Nephron progenitor cell (in vitro differentiated cells): ENCODE results near the gene MTG1.
A peak's percentile ranks its signal among the peaks of the same experiment; 100 is the strongest.

Experiments used
- DNase-seq: peaks from one replicate; pipeline ENCODE4 v3.0.0; 2021
- H3K27ac Mint-ChIP-seq: 2 replicates; pipeline ENCODE4 v1.8.0; 2021; ENCODE audit warnings: mild to moderate bottlenecking, moderate library complexity, mixed read lengths
- H3K27me3 Mint-ChIP-seq: 2 replicates; pipeline ENCODE4 v1.8.0; 2021; ENCODE audit warnings: mild to moderate bottlenecking, low read depth, mixed read lengths; ENCODE audit not compliant: poor library complexity
- H3K36me3 Mint-ChIP-seq: 2 replicates; pipeline ENCODE4 v1.8.0; 2021; ENCODE audit warnings: low read depth, mixed read lengths
- H3K4me1 Mint-ChIP-seq: 2 replicates; pipeline ENCODE4 v1.8.0; 2021; ENCODE audit warnings: mixed read lengths
- H3K4me3 Mint-ChIP-seq: 2 replicates; pipeline ENCODE4 v1.8.0; 2021; ENCODE audit warnings: mild to moderate bottlenecking, moderate library complexity, mixed read lengths
- H3K9me3 Mint-ChIP-seq: 2 replicates; pipeline ENCODE4 v1.8.0; 2021; ENCODE audit warnings: mild to moderate bottlenecking, moderate library complexity, mixed read lengths
- TF ChIP-seq, protein P1 (sequence below): fragments of 200-600 bp; sonication (generic); IDR thresholded peaks from 2 replicates; pipeline ENCODE4 v1.5.0; 2021; ENCODE audit warnings: antibody characterized with exemption

Gene MTG1

DNA sequence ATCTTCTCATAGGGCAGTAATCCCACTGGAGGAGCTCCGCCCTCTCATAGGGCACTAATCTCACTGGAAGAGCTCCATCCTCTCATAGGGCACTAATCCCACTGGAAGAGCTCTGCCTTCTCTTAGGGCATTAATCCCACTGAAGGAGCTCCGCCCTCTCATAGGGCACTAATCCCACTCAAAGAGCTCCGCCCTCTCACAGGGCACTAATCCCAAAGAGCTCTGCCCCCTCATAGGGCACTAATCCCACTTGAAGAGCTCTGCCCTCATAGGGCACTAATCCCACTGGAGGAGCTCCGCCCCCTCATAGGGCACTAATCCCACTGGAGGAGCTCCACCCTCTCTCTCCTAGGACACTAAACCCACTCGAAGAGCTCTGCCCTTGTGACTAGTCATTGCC is 32.7 kb upstream of the MTG1 start:
- TF ChIP-seq, protein P1, sequence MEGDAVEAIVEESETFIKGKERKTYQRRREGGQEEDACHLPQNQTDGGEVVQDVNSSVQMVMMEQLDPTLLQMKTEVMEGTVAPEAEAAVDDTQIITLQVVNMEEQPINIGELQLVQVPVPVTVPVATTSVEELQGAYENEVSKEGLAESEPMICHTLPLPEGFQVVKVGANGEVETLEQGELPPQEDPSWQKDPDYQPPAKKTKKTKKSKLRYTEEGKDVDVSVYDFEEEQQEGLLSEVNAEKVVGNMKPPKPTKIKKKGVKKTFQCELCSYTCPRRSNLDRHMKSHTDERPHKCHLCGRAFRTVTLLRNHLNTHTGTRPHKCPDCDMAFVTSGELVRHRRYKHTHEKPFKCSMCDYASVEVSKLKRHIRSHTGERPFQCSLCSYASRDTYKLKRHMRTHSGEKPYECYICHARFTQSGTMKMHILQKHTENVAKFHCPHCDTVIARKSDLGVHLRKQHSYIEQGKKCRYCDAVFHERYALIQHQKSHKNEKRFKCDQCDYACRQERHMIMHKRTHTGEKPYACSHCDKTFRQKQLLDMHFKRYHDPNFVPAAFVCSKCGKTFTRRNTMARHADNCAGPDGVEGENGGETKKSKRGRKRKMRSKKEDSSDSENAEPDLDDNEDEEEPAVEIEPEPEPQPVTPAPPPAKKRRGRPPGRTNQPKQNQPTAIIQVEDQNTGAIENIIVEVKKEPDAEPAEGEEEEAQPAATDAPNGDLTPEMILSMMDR, result no peak
- DNase-seq, result no peak
- H3K27me3 Mint-ChIP-seq, result no peaks in the 10 kb centered on the region
- H3K4me1 Mint-ChIP-seq, result peaks cover 11% of the 10 kb centered on the region
- peak overlapping the region; percentile 98 for H3K27ac Mint-ChIP-seq
- no peaks in the 10 kb centered on the region for H3K9me3 Mint-ChIP-seq
- no peak overlapping the region for H3K4me3 Mint-ChIP-seq
- H3K36me3 Mint-ChIP-seq, result peaks cover 33% of the 10 kb centered on the region

- TF ChIP-seq, protein P1, result no peak
- peaks cover 33% of the 10 kb centered on the region for H3K36me3 Mint-ChIP-seq
- peak overlapping the region; percentile 98 for H3K27ac Mint-ChIP-seq
- no peaks in the 10 kb centered on the region for H3K27me3 Mint-ChIP-seq
- DNase-seq, result no peak
- peaks cover 11% of the 10 kb centered on the region for H3K4me1 Mint-ChIP-seq
- no peak overlapping the region for H3K4me3 Mint-ChIP-seq
- no peaks in the 10 kb centered on the region for H3K9me3 Mint-ChIP-seq
These were observed 32.0 kb upstream of the MTG1 start for GRCh38 chr10:133361773-133362441.

DNA sequence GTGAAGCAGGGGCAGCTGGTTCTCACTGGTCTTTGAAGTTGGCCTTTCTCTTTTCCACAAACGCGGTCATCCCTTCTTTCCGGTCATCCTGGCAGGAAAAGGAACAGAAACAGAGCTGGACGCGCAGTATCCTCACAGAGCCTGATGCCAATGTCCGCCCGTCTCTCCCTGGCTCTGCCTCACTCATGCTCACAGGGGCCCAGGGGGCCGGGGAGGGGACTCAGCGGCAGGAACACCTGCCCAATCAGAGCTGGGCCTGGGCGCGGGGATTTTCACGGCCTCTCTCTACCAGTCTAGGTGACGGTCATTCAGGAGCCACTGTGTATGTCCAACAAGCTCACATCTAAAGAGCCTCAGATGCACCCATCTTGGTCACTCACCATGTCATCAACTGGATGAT is 31.1 kb upstream of the MTG1 start:
- no peak overlapping the region for H3K4me3 Mint-ChIP-seq
- DNase-seq, result no peak
- peak overlapping the region; percentile 98 for H3K27ac Mint-ChIP-seq
- peaks cover 14% of the 10 kb centered on the region for H3K4me1 Mint-ChIP-seq
- H3K9me3 Mint-ChIP-seq, result no peaks in the 10 kb centered on the region
- no peaks in the 10 kb centered on the region for H3K27me3 Mint-ChIP-seq
- TF ChIP-seq, protein P1, result no peak
- peaks cover 36% of the 10 kb centered on the region for H3K36me3 Mint-ChIP-seq

DNA sequence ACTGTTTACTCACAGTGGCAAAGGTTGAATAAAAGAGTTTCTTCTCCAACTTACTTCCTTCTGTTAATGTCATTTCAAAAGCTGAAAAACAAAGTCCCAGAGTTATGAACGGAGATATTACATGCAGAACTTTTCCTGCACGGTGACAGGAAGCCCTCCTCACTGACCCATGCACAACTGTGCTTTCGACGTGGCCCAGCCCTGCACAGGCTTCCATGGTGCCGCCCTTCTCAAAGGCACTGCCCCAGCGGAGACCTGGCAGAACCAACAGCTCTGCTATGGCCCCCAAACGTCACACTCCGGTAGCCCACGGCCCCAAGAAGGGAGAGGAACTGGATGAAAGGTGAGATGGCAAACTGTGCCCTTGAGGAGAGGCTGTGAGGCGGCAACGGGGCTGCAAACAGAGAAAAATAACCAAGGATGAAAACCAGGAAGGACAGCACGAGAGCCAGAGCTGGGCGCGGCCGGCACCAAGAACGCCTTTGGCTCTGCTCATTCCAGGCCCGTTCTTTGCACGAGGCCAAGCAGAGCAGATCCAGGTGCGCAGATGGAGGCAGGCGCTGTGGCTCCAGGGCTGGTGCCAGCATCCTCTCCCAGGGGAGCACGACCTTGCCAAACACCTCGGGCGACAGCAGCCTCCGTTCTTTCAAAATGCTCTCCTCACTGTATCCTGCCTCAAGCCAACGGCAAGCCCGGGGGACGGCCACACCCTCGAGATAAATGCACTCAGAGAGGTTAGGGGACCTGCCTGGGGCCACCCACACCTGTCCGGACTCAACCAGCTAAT is 29.1 kb upstream of the MTG1 start:
- Mint-ChIP-seq H3K27ac (peak overlapping the region; percentile 25), H3K27me3 (no peaks in the 10 kb centered on the region), H3K4me3 (no peak overlapping the region), H3K36me3 (peaks cover 44% of the 10 kb centered on the region), H3K4me1 (peaks cover 23% of the 10 kb centered on the region), H3K9me3 (no peaks in the 10 kb centered on the region)
- TF ChIP-seq, protein P1, result no peak
- DNase-seq, result no peak

DNA sequence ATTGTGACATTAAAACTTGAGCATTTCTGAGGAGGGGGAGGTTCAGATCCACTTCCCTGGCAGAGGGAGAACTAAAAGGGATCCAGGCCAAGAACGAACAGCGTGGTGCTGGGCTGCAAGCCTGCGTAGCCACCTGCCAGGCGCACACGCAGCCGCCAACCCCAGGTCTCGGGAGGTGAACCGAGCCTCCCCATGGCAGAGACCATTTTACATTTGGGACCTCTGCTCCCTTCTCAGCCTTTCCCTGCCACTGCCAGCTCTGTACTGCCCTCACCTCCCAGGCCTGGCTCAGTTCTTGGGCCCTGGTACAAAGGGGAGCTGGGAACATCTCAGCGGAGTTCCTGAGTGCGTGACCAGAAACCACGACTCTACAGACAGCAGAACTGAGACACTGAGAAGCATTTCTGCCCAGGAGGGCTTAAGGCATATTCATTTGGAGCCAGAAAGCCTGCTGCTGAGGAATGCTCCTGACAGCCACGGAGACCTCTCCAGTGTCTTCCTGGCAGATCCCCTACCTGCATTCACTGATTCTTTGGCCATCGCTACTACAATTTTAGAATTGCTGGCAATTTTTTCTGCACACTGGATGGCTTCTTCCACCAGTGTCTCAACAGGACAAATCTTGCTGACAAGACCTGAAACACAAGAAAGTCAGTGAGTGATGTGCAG is 28.4 kb upstream of the MTG1 start:
- no peak overlapping the region for H3K27ac Mint-ChIP-seq
- H3K4me3 Mint-ChIP-seq, result no peak overlapping the region
- H3K9me3 Mint-ChIP-seq, result no peaks in the 10 kb centered on the region
- peaks cover 23% of the 10 kb centered on the region for H3K4me1 Mint-ChIP-seq
- no peak for DNase-seq
- peaks cover 52% of the 10 kb centered on the region for H3K36me3 Mint-ChIP-seq
- TF ChIP-seq, protein P1, result no peak
- H3K27me3 Mint-ChIP-seq, result no peaks in the 10 kb centered on the region
